Measurements from ENCODE around the gene C21orf91.

DNA sequence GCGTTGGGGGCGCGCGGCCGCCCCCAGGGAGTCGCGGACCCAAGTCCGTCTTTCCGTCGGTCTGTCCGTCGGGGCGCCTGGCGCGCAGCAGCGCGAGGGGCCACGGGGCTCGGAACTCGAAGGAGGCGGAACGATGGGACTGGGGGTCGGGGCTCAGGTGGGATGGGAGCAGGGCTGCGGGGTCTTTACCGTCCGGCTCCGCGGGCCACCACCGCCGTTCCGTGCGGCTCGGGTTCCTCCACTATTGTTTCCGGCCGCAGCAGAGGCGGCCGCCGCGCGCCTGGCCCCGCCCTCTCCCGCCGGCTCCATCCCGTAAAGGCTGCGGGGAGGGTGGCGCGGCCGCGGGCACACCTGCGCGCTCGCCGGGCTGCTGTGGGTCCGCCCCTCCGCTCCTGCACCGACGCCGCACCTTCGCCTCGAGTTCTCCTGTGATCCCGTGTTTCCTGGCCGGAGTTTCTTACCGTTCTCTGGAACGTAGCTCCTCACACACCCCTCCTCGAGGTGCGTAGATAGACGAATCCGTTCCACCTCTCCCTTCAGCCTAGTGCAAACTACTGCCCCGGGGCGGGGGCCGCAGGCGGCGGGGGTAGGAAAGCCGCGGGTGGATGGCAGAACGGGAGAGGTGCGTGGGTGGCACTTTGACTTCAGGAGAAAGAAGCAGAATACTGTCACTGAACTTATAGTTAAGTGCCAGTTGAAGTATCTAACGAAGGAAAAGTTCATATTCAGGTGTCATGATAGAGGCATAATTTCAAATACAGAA lies at the start of gene C21orf91:
- TF ChIP-seq GABPA (IDR thresholded peaks at IDR 0.05; ENCODE audit: low read depth) (0 out of 2 replicates have a peak, but pooled peaks have one; percentile 39), POLR2AphosphoS5 (IDR thresholded peaks at IDR 0.05; ENCODE audit: low read depth) (peak; percentile 84), CTCF (IDR thresholded peaks at IDR 0.05; ENCODE audit: insufficient read depth, low read length) (no peak)

Measured in HL-60 (cell line).